ENCODE measurements around the gene CEP78. TPM values are rescaled to one million over a fixed set of nuclear protein-coding genes. Genes with fewer than 3 reads are reported as not detected.

CEP78 gene
- total RNA-seq, 1 experiment from 2014 or later = 17.8 TPM

- POLR2A ChIA-PET = interaction anchor here (0.7 kb wide), 1 partner anchor 13 kb away, joined by 3 read pairs; no protein-coding TSS in a partner anchor
Observed at GRCh38 chr9:78212868-78213267, 23.0 kb upstream of the CEP78 start.

DNA sequence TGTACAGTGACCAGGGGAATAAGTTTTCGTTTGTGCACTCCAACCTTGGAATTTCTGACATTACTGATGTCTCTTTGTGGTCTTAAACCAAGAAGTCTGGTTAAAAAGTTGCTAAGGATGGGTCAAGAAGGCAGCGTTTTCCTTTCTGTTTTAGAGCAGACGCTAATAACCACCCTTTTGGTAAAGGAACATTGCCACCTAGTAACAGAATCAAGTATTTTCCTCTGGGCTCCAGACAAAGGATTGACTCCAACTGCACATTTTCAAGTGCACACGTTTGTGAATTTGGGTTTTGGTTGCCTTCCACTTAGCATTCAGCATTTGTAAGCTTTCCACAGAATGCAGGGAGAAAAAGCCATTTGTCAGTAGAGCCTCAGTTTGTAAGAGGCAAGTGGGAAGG, 22.2 kb upstream of the CEP78 start:
- no peaks in the 10 kb centered on the region for H3K27me3 Mint-ChIP-seq (ENCODE audit: insufficient read depth, unreplicated experiment)
- ChIA-PET CTCF (interaction anchor here (0.6 to 1.5 kb wide), 7 partner anchors 25 to 1047 kb away, joined by 3 to 4 read pairs (median 3); no protein-coding TSS in a partner anchor), POLR2A (no interaction called here)
- TF ChIP-seq CTCF (IDR thresholded peaks at IDR 0.05; ENCODE audit: unreplicated experiment) = peak; percentile 10
- no peak overlapping the region for H3K27ac Mint-ChIP-seq (ENCODE audit: low read depth, unreplicated experiment)
- intact Hi-C loops (cut with micrococcal nuclease) = no loop called here
- no peak overlapping the region for H3K4me3 Mint-ChIP-seq (ENCODE audit: unreplicated experiment)
- DNase-seq (ENCODE audit: unreplicated experiment) = peak; percentile 9
- H3K9me3 Mint-ChIP-seq (ENCODE audit: unreplicated experiment) = no peaks in the 10 kb centered on the region
- no TSS peak for BruUV-seq (replicated peaks)
- H3K4me1 Mint-ChIP-seq (ENCODE audit: insufficient read depth, unreplicated experiment) = no peaks in the 10 kb centered on the region
- H3K36me3 Mint-ChIP-seq (ENCODE audit: insufficient read depth, unreplicated experiment) = no peaks in the 10 kb centered on the region

More at GRCh38 chr9:78212868-78213267, 23.0 kb upstream of the CEP78 start:
- Mint-ChIP-seq H3K9me3 (ENCODE audit: unreplicated experiment) (no peaks in the 10 kb centered on the region), H3K27ac (ENCODE audit: low read depth, unreplicated experiment) (no peak overlapping the region), H3K4me3 (ENCODE audit: unreplicated experiment) (no peak overlapping the region), H3K27me3 (ENCODE audit: insufficient read depth, unreplicated experiment) (no peaks in the 10 kb centered on the region), H3K4me1 (ENCODE audit: insufficient read depth, unreplicated experiment) (no peaks in the 10 kb centered on the region), H3K36me3 (ENCODE audit: insufficient read depth, unreplicated experiment) (no peaks in the 10 kb centered on the region)
- intact Hi-C loops (cut with micrococcal nuclease) = no loop called here
- TF ChIP-seq CTCF (IDR thresholded peaks at IDR 0.05; ENCODE audit: unreplicated experiment) = no peak
- CTCF ChIA-PET = interaction anchor here (1.0 to 1.2 kb wide), 2 partner anchors 160 to 238 kb away, joined by 3 to 4 read pairs; no protein-coding TSS in a partner anchor
- no TSS peak for BruUV-seq (replicated peaks)
- DNase-seq (ENCODE audit: unreplicated experiment) = no peak

DNA sequence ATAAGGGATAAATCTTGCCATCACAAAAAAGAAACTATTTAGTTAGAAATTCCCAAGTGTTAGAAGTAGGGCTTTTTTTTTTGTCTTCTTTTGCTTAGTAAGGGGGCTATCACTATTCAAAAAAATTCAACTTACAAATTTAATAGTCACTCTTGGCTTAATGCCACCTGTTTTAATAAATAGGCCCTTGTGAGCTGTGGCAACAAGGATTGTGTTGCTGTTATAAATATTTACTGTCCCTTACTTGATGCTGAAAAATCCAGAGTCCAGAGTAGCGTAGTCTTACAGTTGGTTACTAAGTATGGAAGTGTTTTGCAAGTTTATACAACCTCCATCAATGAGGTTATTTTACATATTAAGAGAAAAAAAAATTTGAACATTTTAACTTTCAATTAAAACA, 21.4 kb upstream of the CEP78 start:
- H3K27ac Mint-ChIP-seq (ENCODE audit: low read depth, unreplicated experiment) = no peak overlapping the region
- CTCF ChIA-PET = interaction anchor here (0.6 to 1.5 kb wide), 9 partner anchors 25 to 1048 kb away, joined by 3 to 5 read pairs (median 3); no protein-coding TSS in a partner anchor
- BruUV-seq (replicated peaks) = no TSS peak
- no peak overlapping the region for H3K4me3 Mint-ChIP-seq (ENCODE audit: unreplicated experiment)
- H3K4me1 Mint-ChIP-seq (ENCODE audit: insufficient read depth, unreplicated experiment) = no peaks in the 10 kb centered on the region
- no peak for DNase-seq (ENCODE audit: unreplicated experiment)
- intact Hi-C loops (cut with micrococcal nuclease) = no loop called here
- no peaks in the 10 kb centered on the region for H3K9me3 Mint-ChIP-seq (ENCODE audit: unreplicated experiment)
- H3K36me3 Mint-ChIP-seq (ENCODE audit: insufficient read depth, unreplicated experiment) = no peaks in the 10 kb centered on the region
- POLR2A ChIA-PET = no interaction called here
- TF ChIP-seq CTCF (IDR thresholded peaks at IDR 0.05; ENCODE audit: unreplicated experiment) = no peak
- no peaks in the 10 kb centered on the region for H3K27me3 Mint-ChIP-seq (ENCODE audit: insufficient read depth, unreplicated experiment)

DNA sequence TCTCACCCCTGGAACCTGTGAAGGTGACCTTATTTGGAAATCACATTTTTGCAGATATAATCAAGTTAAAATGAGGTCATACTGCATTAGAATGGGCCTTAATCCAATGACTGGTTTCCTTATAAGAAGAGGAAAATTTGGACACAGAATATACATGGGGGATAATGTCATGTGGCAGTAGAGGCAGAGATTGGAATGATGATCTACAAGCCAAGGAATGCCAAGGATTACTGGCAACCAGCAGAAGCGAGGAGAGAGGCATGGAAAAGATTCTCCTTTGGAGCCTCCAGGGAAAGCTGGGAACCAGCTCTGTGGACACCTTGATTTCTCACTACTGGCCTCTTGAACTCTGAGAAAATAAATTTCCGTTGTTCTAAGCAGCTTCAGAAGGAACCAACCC, 20.2 kb upstream of the CEP78 start:
- ChIA-PET POLR2A (interaction anchor here (1.1 kb wide), 1 partner anchor 19 kb away, joined by 4 read pairs; no protein-coding TSS in a partner anchor), CTCF (interaction anchor here (0.6 to 1.8 kb wide), 7 partner anchors 23 to 789 kb away, joined by 3 to 8 read pairs (median 4); no protein-coding TSS in a partner anchor)
- intact Hi-C loops (cut with micrococcal nuclease) = no loop called here
- BruUV-seq (replicated peaks) = no TSS peak
- no peak for DNase-seq (ENCODE audit: unreplicated experiment)
- Mint-ChIP-seq H3K9me3 (ENCODE audit: unreplicated experiment) (no peaks in the 10 kb centered on the region), H3K4me1 (ENCODE audit: insufficient read depth, unreplicated experiment) (peaks cover 1% of the 10 kb centered on the region), H3K27ac (ENCODE audit: low read depth, unreplicated experiment) (no peak overlapping the region), H3K27me3 (ENCODE audit: insufficient read depth, unreplicated experiment) (no peaks in the 10 kb centered on the region), H3K36me3 (ENCODE audit: insufficient read depth, unreplicated experiment) (no peaks in the 10 kb centered on the region), H3K4me3 (ENCODE audit: unreplicated experiment) (no peak overlapping the region)
- no peak for TF ChIP-seq CTCF (IDR thresholded peaks at IDR 0.05; ENCODE audit: unreplicated experiment)

Data from MCF 10A (cell line).